K562 (cell line): ENCODE results near the gene TMEM239. TPM values are rescaled to one million over a fixed set of nuclear protein-coding genes. Genes with fewer than 3 reads are reported as not detected.

Source experiments
- ATAC-seq: fragments of 200-7000 bp; cut with Tn5 transposase; 3 replicates; pipeline ENCODE4 v1.9.1; 2020; ENCODE audit warnings: moderate library complexity
- BruUV-seq: library from RNA; stranded (reverse); fragments of 400-500 nt; replicated peaks from 2 replicates; lab custom pipeline; 2021; lab: Mats Ljungman, UMichigan
- CTCF ChIA-PET: fragments of 300-600 bp; formaldehyde crosslinking; extraction: SDS; loops from one replicate; lab custom pipeline; 2021; ENCODE audit warnings: low intra/inter-chr PET ratio; lab: Yijun Ruan, JAX
- POLR2A ChIA-PET: fragments of 300-600, 350-650 bp; sonication (Branson Sonifier 250); formaldehyde crosslinking; extraction: SDS; loops from one replicate; lab custom pipeline; 2021; ENCODE audit warnings: antibody characterized with exemption, inconsistent platforms; lab: Yijun Ruan, JAX
- DNase-seq, 4 experiments: peaks; one replicate each; pipeline versions ENCODE4 v3.0.0 to v3.0.0-alpha.2; 2011 to 2018; ENCODE audit warnings: low spot score in 3 of 4, mixed read lengths in 3 of 4; ENCODE audit errors: extremely low read depth in 1 of 4
- FAIRE-seq: peaks from 2 replicates; lab custom pipeline; 2011; peaks lifted over from hg19 to GRCh38; lab: Jason Lieb, UNC
- H2AFZ ChIP-seq: 2 replicates; pipeline ENCODE4 v1.6.0; 2011; ENCODE audit warnings: low read depth, low read length, control low read depth, inconsistent platforms
- H3K27ac ChIP-seq: fragments of 200-600 bp; 3 replicates; pipeline ENCODE4 v1.8.0; 2011; ENCODE audit warnings: low read depth, mild to moderate bottlenecking, control low read depth, inconsistent platforms, low read length, moderate library complexity, mixed read lengths; ENCODE audit errors: extremely low read depth
- H3K27me3 ChIP-seq, 2 experiments: fragments of 300-600 bp in 1 of 2; 2 replicates in 1 of 2; 3 replicates in 1 of 2; pipeline versions ENCODE4 v1.6.0 to v1.8.0; 2011; ENCODE audit warnings: inconsistent platforms in 2 of 2, low read length in 2 of 2, mild to moderate bottlenecking in 1 of 2, mixed read lengths in 1 of 2, moderate library complexity in 1 of 2; ENCODE audit not compliant: control insufficient read depth in 2 of 2, insufficient read depth in 2 of 2
- H3K36me3 ChIP-seq: fragments of 300-600 bp; 3 replicates; pipeline ENCODE4 v1.8.0; 2011; ENCODE audit warnings: mild to moderate bottlenecking, low read length, inconsistent platforms; ENCODE audit not compliant: control insufficient read depth, insufficient read depth
- H3K4me1 ChIP-seq, 2 experiments: fragments of 200-600 bp in 1 of 2; replicated peaks in 1 of 2; 2 replicates in 1 of 2; 3 replicates in 1 of 2; pipeline versions ENCODE4 v1.5.1 to v1.8.0; 2011; ENCODE audit warnings: inconsistent platforms in 2 of 2, low read length in 2 of 2, mild to moderate bottlenecking in 1 of 2, mixed read lengths in 1 of 2, moderate library complexity in 1 of 2; ENCODE audit not compliant: control insufficient read depth in 2 of 2, insufficient read depth in 2 of 2
- H3K4me2 ChIP-seq: 2 replicates; pipeline ENCODE4 v1.6.1; 2011; ENCODE audit warnings: low read length, control low read depth, inconsistent platforms, mixed read lengths; ENCODE audit not compliant: insufficient read depth
- H3K4me3 ChIP-seq: fragments of 200-600 bp; sonication (generic), shearing (Covaris generic); 2 replicates; pipeline ENCODE4 v1.5.1; 2016; ENCODE audit warnings: control low read depth, inconsistent platforms
- H3K79me2 ChIP-seq: fragments of 200-600 bp; 3 replicates; pipeline ENCODE4 v1.8.0; 2011; ENCODE audit warnings: low read length, inconsistent platforms; ENCODE audit not compliant: control insufficient read depth, insufficient read depth
- H3K9ac ChIP-seq, 2 experiments: 2 replicates each; pipeline versions ENCODE4 v1.6.0 to v1.6.1; 2011; ENCODE audit warnings: low read depth in 2 of 2, low read length in 2 of 2, control low read depth in 1 of 2, inconsistent platforms in 1 of 2, mild to moderate bottlenecking in 1 of 2, mixed read lengths in 1 of 2; ENCODE audit not compliant: insufficient read depth in 1 of 2
- H3K9me1 ChIP-seq: one replicate; pipeline ENCODE4 v1.6.0; 2011; ENCODE audit warnings: inconsistent platforms, mild to moderate bottlenecking, low read length, moderate library complexity; ENCODE audit not compliant: control insufficient read depth, insufficient read depth
- H3K9me3 ChIP-seq: replicated peaks from 2 replicates; pipeline ENCODE4 v1.5.1; 2011; ENCODE audit warnings: low read depth, low read length, inconsistent platforms; ENCODE audit not compliant: control insufficient read depth, insufficient read depth
- H4K20me1 ChIP-seq: replicated peaks from 2 replicates; pipeline ENCODE4 v1.6.1; 2011; ENCODE audit warnings: low read length, inconsistent platforms, mixed read lengths; ENCODE audit not compliant: control insufficient read depth, insufficient read depth
- ARID3B ChIP-seq: fragments of 250-450 bp; sonication (Bioruptor Pico); IDR thresholded peaks from 2 replicates; pipeline ENCODE4 v1.4.0; 2020; ENCODE audit warnings: borderline replicate concordance
- CHD2 ChIP-seq: IDR thresholded peaks from 2 replicates; pipeline ENCODE4 v1.6.1; 2011; ENCODE audit warnings: low read depth, low read length
- FOXA3 ChIP-seq, 2 experiments: fragments of 450-650 bp in 1 of 2; sonication (generic) in 1 of 2; formaldehyde crosslinking; IDR thresholded peaks in 1 of 2; conservative IDR thresholded peaks in 1 of 2; 2 replicates each; pipeline versions ENCODE4 v1.4.0 to v1.8.0; 2020 to 2022; ENCODE audit warnings: mild to moderate bottlenecking in 2 of 2, missing genetic modification reagents in 1 of 2
- HBP1 ChIP-seq: fragments of 450-650 bp; formaldehyde crosslinking; IDR thresholded peaks from 2 replicates; pipeline ENCODE4 v1.4.0; 2022; ENCODE audit warnings: missing genetic modification characterization
- MEF2D ChIP-seq: conservative IDR thresholded peaks from 2 replicates; pipeline ENCODE4 v1.6.1; 2016; ENCODE audit warnings: low read depth, missing genetic modification characterization, missing compliant biosample characterization
- MTA1 ChIP-seq: fragments of 450-650 bp; IDR thresholded peaks from 2 replicates; pipeline ENCODE4 v1.6.1; 2017; ENCODE audit warnings: borderline replicate concordance
- MXD1 ChIP-seq: fragments of 250-450 bp; sonication (Bioruptor Pico); IDR thresholded peaks from 2 replicates; pipeline ENCODE4 v1.8.0; 2021; ENCODE audit warnings: borderline replicate concordance, mild to moderate bottlenecking, moderate library complexity; ENCODE audit not compliant: poor library complexity, severe bottlenecking
- NFRKB ChIP-seq: fragments of 450-650 bp; IDR thresholded peaks from 2 replicates; pipeline ENCODE4 v1.6.1; 2016; ENCODE audit warnings: low read depth
- PATZ1 ChIP-seq: fragments of 250-450 bp; sonication (Bioruptor Pico); IDR thresholded peaks from 2 replicates; pipeline ENCODE4 v1.5.0; 2020; ENCODE audit warnings: mild to moderate bottlenecking, borderline replicate concordance
- POLR3G ChIP-seq: IDR thresholded peaks from 2 replicates; pipeline ENCODE4 v1.6.1; 2011; ENCODE audit not compliant: insufficient read length, insufficient replicate concordance; ENCODE audit errors: extremely low read depth
- RB1 ChIP-seq: fragments of 450-650 bp; IDR thresholded peaks from 2 replicates; pipeline ENCODE4 v1.6.1; 2017; ENCODE audit warnings: low read depth, mild to moderate bottlenecking
- SIX5 ChIP-seq, 2 experiments: IDR thresholded peaks; 2 replicates each; pipeline ENCODE4 v1.6.1; 2011; ENCODE audit warnings: low read length in 2 of 2, borderline replicate concordance in 1 of 2, low read depth in 1 of 2, mild to moderate bottlenecking in 1 of 2, moderate library complexity in 1 of 2; ENCODE audit not compliant: insufficient read depth in 1 of 2
- SMAD3 ChIP-seq: fragments of 450-650 bp; formaldehyde crosslinking; conservative IDR thresholded peaks from 2 replicates; pipeline ENCODE4 v1.4.0; 2020; ENCODE audit warnings: mild to moderate bottlenecking
- SNIP1 ChIP-seq: fragments of 450-650 bp; IDR thresholded peaks from 2 replicates; pipeline ENCODE4 v1.7.1; 2017; ENCODE audit warnings: low read depth, mild to moderate bottlenecking
- TAF1 ChIP-seq: IDR thresholded peaks from 2 replicates; pipeline ENCODE4 v1.6.1; 2011; ENCODE audit warnings: mild to moderate bottlenecking, low read length, moderate library complexity; ENCODE audit not compliant: insufficient read depth, control insufficient read depth, severe bottlenecking; ENCODE audit errors: extremely low read depth
- ZNF408 ChIP-seq: fragments of 250-450 bp; sonication (Bioruptor Pico); IDR thresholded peaks from 2 replicates; pipeline ENCODE4 v1.4.0; 2020; ENCODE audit warnings: low read depth, mild to moderate bottlenecking, moderate library complexity
- WGBS: fragments of 100-300 bp; shearing (Covaris generic); methylation state at CpG from one replicate; pipeline ENCODE4 v1.1.6; 2016; ENCODE audit warnings: low coverage, mixed read lengths; ENCODE audit not compliant: insufficient coverage; ENCODE audit errors: missing lambda C conversion rate; 5-methylcytosine and 5-hydroxymethylcytosine counted together
- in situ Hi-C: fragments of 300-500 bp; cut with MboI; formaldehyde crosslinking; loops from 4 replicates; pipeline ENCODE4 v1.15.0; 2018; ENCODE audit warnings: inconsistent platforms, mixed read lengths
- intact Hi-C: fragments of 100-400 bp; cut with micrococcal nuclease; formaldehyde crosslinking; loops from 2 replicates; pipeline ENCODE4 v1.14.2; 2022
- polyA plus RNA-seq, 8 experiments: library from polyadenylated mRNA; depleted of rRNA in 4 of 8; stranded (reverse) in 5 of 8; unstranded in 3 of 8; fragments of >200 nt; fragmentation: Nextera tagmentation in 2 of 8; fragmentation: Illumina TruSeq in 1 of 8; extraction: Ambion mirVana in 2 of 8; extraction: Trizol in 1 of 8; gene quantifications; 2 replicates each; pipeline versions ENCODE4 v1.2.1 to v1.2.3, GENCODE V29; 2011 to 2014; ENCODE audit warnings: inconsistent platforms in 1 of 8, missing spikeins in 1 of 8
- total RNA-seq, 7 experiments: library from RNA; depleted of rRNA in 6 of 7; stranded (reverse); fragments of >200 nt in 6 of 7; fragmentation: Illumina TruSeq in 2 of 7; extraction: Trizol in 2 of 7; gene quantifications; 2 replicates each; pipeline versions ENCODE4 v1.2.1 to v1.2.3, GENCODE V29; 2011 to 2021; ENCODE audit warnings: low replicate concordance in 1 of 7

The TMEM239 gene
- total and polyA plus RNA-seq, 9 of the 15 experiments (the other 6 are each of a cell fraction or from before 2014, with no cell fraction given) = not detected

GRCh38 chr20:2835331-2835796 is 19.2 kb downstream of the TMEM239 start (continued):
- no peak for TF ChIP-seq TAF1
- TF ChIP-seq ZNF408 (CRISPR knock-in tag) = no peak
- TF ChIP-seq MXD1 (CRISPR knock-in tag) = no peak
- TF ChIP-seq SNIP1 = no peak
- no peak for TF ChIP-seq SIX5 (IDR thresholded peaks at IDR 0.05; ENCODE audit: borderline replicate concordance in 1 of 2, insufficient read depth in 1 of 2, low read depth in 1 of 2, low read length in 2 of 2)
- TF ChIP-seq SMAD3 (CRISPR knock-in tag) = no peak
- no peak for TF ChIP-seq MTA1

GRCh38 chr20:2836035-2836434 is 19.9 kb downstream of the TMEM239 start:
- Histone ChIP-seq H3K9ac (no peak overlapping the region), H2AFZ (no peak overlapping the region), H3K27ac (no peak overlapping the region), H4K20me1 (no peaks in the 10 kb centered on the region), H3K9me1 (no peaks in the 10 kb centered on the region), H3K4me2 (no peak overlapping the region), H3K4me3 (no peak overlapping the region), H3K36me3 (no peaks in the 10 kb centered on the region), H3K27me3 (no peaks in the 10 kb centered on the region), H3K79me2 (no peaks in the 10 kb centered on the region; the same call in 2 of the 3 replicates), H3K9me3 (no peaks in the 10 kb centered on the region), H3K4me1 (peaks cover 4 to 20% of the 10 kb centered on the region in 2 experiments; a peak in 3 of 5 replicates)
- DNase-seq = peak in 1 of 4 experiments; percentile 1
- no TSS peak for BruUV-seq
- CTCF ChIA-PET = no interaction called here
- in situ Hi-C loops = no loop called here
- ATAC-seq = no peak
- POLR2A ChIA-PET = no interaction called here
- intact Hi-C loops = no loop called here
- FAIRE-seq = no peak
- WGBS = 0% methylated on average over 1 of the region's 5 CpGs
- TF ChIP-seq NFRKB = no peak
- TF ChIP-seq MEF2D (tag) = no peak
- TF ChIP-seq ARID3B (CRISPR knock-in tag) = no peak
- TF ChIP-seq FOXA3 (CRISPR knock-in tag; conservative IDR thresholded peaks at IDR 0.05 in 1 of 2, IDR thresholded peaks at IDR 0.05 in 1 of 2) = no peak
- no peak for TF ChIP-seq RB1
- TF ChIP-seq HBP1 (CRISPR knock-in tag) = no peak
- no peak for TF ChIP-seq PATZ1
- no peak for TF ChIP-seq POLR3G
- TF ChIP-seq CHD2 = no peak
